GM12891 (cell line): ENCODE results near the gene FSHB.
"Not testable (repeated sequence)": the region's sequence is repeated elsewhere in the genome, so short reads cannot be mapped to it uniquely, and the experiment has no call there.

ENCODE experiments used
- DNase-seq: peaks from one replicate; pipeline ENCODE4 v3.0.0; 2011; ENCODE audit warnings: low spot score; ENCODE audit not compliant: insufficient read length
- FAIRE-seq: peaks from 2 replicates; lab custom pipeline; 2011; peaks lifted over from hg19 to GRCh38; lab: Jason Lieb, UNC
- PAX5 ChIP-seq: IDR thresholded peaks from 2 replicates; pipeline ENCODE4 v1.6.1; 2011; ENCODE audit warnings: low read length, moderate library complexity, mild to moderate bottlenecking; ENCODE audit not compliant: insufficient read depth, severe bottlenecking
- POLR2A ChIP-seq: IDR thresholded peaks from 2 replicates; pipeline ENCODE4 v1.6.1; 2011; ENCODE audit warnings: low read depth, low read length, control low read depth
- POLR2AphosphoS5 ChIP-seq: IDR thresholded peaks from 2 replicates; pipeline ENCODE4 v1.6.1; 2011; ENCODE audit warnings: low read depth, low read length, control low read depth
- POU2F2 ChIP-seq: IDR thresholded peaks from 2 replicates; pipeline ENCODE4 v1.6.1; 2011; ENCODE audit warnings: low read depth, mild to moderate bottlenecking, control low read depth, low read length, moderate library complexity
- SPI1 ChIP-seq: IDR thresholded peaks from 2 replicates; pipeline ENCODE4 v1.6.1; 2011; ENCODE audit warnings: low read depth, low read length, control low read depth
- TAF1 ChIP-seq: IDR thresholded peaks from 2 replicates; pipeline ENCODE4 v1.6.1; 2011; ENCODE audit warnings: low read depth, low read length, control low read depth

FSHB gene

DNA sequence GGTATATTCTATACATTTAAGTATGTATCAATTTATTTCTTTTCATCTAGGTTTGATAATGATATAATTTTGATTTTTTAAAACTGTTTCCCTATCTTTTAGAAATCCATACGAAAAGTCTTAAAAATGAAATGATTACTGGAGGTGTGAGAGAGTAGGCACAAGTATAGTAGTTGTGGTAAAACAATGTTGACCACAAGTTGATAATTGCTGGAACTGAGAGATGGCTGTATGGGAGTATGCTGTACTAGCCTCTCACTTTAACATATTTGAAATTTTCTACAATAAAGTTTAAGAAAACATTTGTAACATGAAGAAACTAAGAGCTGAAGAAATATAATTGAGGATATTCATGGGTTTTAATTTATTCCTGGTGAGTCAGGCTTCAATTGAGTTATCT lies 30.0 kb downstream of the FSHB start:
- TF ChIP-seq SPI1: no peak
- TF ChIP-seq POLR2AphosphoS5: no peak

DNA sequence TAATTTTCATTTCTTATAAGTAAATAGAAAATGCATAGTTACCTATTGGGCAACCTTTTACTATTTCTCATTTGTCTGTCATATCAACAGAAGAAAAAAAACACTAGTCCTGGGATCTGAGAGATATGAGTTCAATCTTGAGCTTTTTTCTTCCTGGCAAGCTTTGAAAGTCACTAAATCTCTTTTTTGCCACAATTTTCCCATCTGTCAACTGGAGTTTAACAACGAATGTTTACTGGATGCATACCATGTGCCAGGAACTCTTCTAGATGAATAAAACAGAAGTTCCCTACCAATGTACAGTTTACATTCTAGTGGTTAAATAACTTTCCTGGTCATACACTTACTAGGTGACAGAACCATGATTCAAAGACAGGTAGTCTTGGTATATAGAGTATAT lies 31.0 kb downstream of the FSHB start:
- DNase-seq (no peak), FAIRE-seq (no peak)

More for the DNA sequence above, 30.0 kb downstream of the FSHB start:
- FAIRE-seq (no peak), DNase-seq (no peak)

DNA sequence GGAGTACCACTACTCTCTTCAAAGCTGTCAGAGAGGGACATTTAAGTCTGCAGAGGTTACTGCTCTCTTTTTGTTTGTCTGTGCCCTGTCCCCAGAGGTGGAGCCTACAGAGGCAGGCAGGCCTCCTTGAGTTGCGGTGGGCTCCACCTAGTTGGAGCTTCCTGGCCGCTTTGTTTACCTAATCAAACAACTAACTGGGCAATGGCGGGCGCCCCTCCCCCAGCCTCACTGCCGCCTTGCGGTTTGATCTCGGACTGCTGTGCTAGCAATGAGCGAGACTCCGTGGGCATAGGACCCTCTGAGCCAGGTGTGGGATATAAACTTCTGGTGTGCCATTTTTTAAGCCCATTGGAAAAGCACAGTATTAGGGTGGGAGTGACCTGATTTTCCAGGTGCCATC lies 37.8 kb downstream of the FSHB start:
- DNase-seq, FAIRE-seq: not testable (repeated sequence)

More for the DNA sequence above, 31.0 kb downstream of the FSHB start:
- TF ChIP-seq PAX5 (no peak), POU2F2 (no peak), SPI1 (no peak), POLR2A (no peak), POLR2AphosphoS5 (no peak), TAF1 (no peak)

DNA sequence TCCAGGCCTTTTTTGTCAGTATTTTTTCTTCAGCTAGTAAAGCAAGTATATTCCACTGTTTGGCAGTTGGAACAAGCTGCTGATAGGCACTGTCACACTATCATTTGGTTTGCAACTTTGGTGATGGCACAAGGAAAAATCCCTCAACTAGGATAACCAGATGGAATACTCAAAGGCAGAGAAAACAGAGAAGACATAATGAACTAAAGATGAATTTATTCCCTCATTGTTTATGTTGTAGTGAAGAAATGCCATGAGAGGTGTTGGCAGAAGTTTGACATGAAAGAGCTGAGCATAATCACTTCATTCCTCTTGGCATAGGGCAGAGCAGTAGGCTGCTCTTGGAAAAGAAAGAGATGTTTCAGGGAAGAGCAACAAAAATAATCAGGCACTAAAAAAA lies 39.9 kb downstream of the FSHB start:
- no peak for DNase-seq
- TF ChIP-seq SPI1 (no peak), POU2F2 (no peak), TAF1 (no peak), POLR2A (no peak), PAX5 (no peak), POLR2AphosphoS5 (no peak)
- FAIRE-seq: no peak

DNA sequence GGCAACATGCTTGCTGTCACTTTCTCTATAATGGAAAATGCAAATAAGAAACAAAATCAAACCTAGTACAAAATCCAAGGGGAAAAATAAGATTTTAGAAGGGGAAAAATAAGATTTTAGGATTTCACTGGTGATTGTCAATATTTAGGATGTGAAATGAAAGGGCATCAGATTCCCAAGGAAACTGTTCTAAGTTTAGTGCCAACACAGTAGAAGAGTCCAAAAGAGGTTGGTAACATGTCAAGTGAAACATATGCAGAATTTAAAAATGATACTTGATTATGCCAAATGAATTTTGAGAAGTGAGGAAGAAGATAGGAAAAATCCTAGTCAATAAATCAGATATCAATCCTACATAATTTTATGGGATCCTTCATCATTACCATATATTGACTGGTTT lies 46.4 kb downstream of the FSHB start:
- no peak for TF ChIP-seq PAX5
- TF ChIP-seq SPI1: no peak
- TF ChIP-seq POLR2A: no peak
- TF ChIP-seq TAF1: no peak
- no peak for TF ChIP-seq POLR2AphosphoS5
- TF ChIP-seq POU2F2: no peak
- DNase-seq (no peak), FAIRE-seq (no peak)

GRCh38 chr11:30279796-30280195 lies 49.0 kb downstream of the FSHB start:
- DNase-seq: no peak
- no peak for FAIRE-seq
- TF ChIP-seq SPI1 (no peak), POU2F2 (no peak), PAX5 (no peak), POLR2A (no peak), POLR2AphosphoS5 (no peak), TAF1 (no peak)

- TF ChIP-seq PAX5: no peak
- TF ChIP-seq POU2F2: no peak
- TF ChIP-seq POLR2A: no peak
- FAIRE-seq (no peak), DNase-seq (no peak)
Observed at GRCh38 chr11:30281476-30282288, 50.9 kb downstream of the FSHB start.

DNA sequence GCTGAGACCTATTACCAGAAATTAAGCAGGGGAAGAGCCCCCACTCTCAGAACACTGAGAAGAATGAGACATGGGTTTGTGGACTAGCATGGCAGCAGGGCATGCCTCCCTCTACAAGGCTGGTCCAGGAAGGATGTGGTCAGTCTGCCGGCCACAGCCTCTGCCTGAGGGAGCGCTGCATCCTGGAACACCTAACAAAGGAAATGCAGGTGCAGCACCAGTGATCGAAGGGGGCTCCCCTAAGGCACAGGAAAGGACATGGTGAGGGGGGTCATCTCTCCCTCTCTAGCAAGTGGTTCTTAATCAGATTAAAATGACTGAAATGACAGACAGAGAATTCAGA lies 51.4 kb downstream of the FSHB start:
- TF ChIP-seq SPI1: no peak
- TF ChIP-seq POLR2AphosphoS5: no peak
- TF ChIP-seq POU2F2: no peak
- no peak for TF ChIP-seq PAX5
- no peak for TF ChIP-seq POLR2A
- TF ChIP-seq TAF1: no peak
- no peak for DNase-seq
- FAIRE-seq: no peak
